HG03025 (cell line): ENCODE data around the gene BBS4.
A peak's percentile ranks its signal among the peaks of the same experiment; 100 is the strongest.
"Not testable (repeated sequence)": the region's sequence is repeated elsewhere in the genome, so short reads cannot be mapped to it uniquely, and the experiment has no call there.

Experiments
- ATAC-seq: cut with Tn5 transposase; IDR thresholded peaks from one replicate; pipeline ENCODE4 v1.9.1; 2021; ENCODE audit warnings: mild to moderate bottlenecking, moderate library complexity; ENCODE audit not compliant: unreplicated experiment, low FRiP score

BBS4 gene, protein sequence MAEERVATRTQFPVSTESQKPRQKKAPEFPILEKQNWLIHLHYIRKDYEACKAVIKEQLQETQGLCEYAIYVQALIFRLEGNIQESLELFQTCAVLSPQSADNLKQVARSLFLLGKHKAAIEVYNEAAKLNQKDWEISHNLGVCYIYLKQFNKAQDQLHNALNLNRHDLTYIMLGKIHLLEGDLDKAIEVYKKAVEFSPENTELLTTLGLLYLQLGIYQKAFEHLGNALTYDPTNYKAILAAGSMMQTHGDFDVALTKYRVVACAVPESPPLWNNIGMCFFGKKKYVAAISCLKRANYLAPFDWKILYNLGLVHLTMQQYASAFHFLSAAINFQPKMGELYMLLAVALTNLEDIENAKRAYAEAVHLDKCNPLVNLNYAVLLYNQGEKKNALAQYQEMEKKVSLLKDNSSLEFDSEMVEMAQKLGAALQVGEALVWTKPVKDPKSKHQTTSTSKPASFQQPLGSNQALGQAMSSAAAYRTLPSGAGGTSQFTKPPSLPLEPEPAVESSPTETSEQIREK

GRCh38 chr15:72685925-72686794, at the start of gene BBS4, which contains the start of gene HIGD2B:
BBS4 (plus strand) TSS chr15:72686207; CDS start chr15:72686228, 21 bp downstream.
HIGD2B (minus strand) TSS chr15:72686182; CDS start chr15:72676374, 9,808 bp downstream.
- peak; percentile 91 for ATAC-seq

- not testable (repeated sequence) for ATAC-seq
Measured at GRCh38 chr15:72636519-72637282, 49.3 kb upstream of the BBS4 start.

GRCh38 chr15:72639759-72640483, 46.1 kb upstream of the BBS4 start:
- not testable (repeated sequence) for ATAC-seq

DNA sequence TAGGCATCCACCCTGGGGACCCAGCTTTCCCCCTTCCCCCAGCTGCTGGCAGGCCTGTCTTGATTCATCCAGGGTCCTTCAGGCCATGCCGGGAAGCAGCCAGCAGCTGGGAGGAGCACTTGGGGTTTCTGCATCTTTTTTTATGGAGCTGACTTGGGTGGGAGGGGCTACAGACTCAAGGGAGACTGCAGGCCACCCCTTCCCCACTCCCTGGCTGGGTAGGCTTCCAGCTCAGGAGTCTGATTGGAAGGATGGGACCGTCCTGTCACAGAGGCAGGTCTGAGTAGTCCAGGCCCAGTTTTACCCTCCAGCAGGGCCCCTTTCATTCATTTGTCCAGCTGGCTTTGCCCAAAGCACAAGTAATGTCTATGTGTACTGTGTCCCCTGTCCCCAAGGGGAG, 43.7 kb upstream of the BBS4 start:
- not testable (repeated sequence) for ATAC-seq

- ATAC-seq = not testable (repeated sequence)
Measured at GRCh38 chr15:72648631-72649253, 37.3 kb upstream of the BBS4 start.

DNA sequence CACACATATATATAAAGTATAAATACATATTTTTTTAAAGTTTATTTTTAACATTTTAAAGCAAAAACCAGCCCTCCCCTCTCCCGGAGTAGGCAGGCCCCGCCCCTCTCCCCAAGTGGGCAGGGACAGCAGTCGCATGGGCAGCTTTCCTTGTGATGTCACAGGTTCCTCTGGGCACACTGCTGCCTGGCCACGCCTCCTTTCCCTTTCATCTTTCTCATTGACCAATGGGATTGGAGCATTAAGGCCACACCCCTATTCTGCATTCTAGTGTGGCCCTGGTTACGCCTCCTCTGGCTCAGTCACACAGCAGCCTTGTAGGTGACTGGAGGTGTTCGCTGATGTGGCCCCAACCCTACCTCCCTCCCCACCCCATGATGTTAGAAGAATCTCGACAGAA, 31.6 kb upstream of the BBS4 start, which contains the start of gene GOLGA6B:
TSS of gene GOLGA6B (plus strand) at position 301 of the 400 bp plus-strand sequence. CDS start at position 342, 41 bp downstream.
- ATAC-seq = not testable (repeated sequence)

DNA sequence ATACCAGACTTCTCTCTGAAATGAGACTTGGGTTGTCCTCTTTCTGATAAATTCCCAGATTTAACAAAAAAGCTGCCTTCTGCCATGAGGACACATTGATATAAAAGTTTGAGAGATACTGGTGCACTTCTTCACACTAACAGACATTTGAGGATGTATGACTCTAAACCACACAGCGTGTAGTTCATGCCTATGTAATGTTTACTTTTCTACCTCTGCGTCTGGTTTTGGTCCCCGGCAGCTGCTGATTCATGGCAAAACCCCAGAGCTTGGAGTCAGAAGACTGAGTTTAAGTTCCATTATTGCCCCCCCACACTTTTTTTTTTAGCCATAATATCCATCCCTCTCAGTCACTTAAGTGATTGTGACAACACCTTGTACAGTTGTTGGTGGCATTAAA, 30.0 kb upstream of the BBS4 start:
- not testable (repeated sequence) for ATAC-seq

- not testable (repeated sequence) for ATAC-seq
Measured at GRCh38 chr15:72661081-72661480, 24.9 kb upstream of the BBS4 start.

DNA sequence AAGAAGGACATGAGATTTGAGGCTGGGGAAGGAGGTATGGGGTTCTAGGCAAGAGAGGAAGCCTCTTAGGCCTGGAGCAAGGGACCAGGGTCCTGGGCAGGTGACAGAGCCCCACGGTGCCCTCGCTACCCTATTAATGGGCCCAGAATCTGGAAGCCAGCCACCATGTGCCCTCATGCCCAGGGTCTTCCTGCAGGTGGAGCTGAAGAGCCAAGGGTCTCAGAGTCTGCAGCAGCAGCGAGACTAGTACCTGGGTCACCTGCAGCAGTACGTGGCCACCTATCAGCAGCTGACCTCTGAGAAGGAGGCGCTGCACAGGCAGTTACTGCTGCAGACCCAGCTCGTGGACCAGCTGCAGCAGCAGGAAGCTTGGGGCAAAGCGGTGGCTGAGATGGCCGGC, 22.1 kb upstream of the BBS4 start:
- ATAC-seq = not testable (repeated sequence)

- not testable (repeated sequence) for ATAC-seq
Measured at GRCh38 chr15:72665706-72666105, 20.3 kb upstream of the BBS4 start.

- not testable (repeated sequence) for ATAC-seq
Measured at GRCh38 chr15:72669803-72670202, 16.2 kb upstream of the BBS4 start.

DNA sequence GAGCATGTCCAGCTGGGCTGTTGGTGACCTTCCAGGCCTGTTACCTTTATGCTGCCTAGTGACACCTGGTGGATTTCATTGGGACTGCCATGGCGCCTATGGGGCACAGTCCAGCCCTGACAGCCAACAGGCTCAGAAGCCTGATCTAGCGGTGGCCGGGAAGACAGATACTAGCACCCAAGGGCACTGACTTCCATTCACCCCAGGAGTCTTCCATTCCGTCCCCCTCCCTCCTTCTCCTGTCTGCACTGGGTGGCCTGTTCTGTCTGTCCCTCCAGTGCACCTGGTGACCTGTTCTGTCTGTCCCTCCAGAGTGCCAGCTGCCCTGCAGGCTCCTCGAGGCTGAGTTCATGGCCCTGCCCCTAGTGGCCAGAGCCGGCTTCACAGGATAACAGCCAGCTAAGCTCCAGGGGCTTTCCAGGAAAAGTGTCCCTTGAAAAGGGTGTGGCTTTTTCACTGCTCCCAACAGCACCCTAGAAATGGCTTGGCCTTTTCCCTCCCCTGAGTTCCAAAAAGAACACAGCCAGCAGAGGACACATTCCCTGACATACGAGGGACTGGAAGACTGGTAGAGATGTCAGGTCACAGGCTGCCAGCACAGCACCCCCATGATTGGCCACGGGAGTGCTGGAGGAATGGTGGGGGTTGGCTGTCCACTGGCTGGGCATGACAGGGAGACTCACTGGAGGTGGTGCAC, 15.2 kb upstream of the BBS4 start:
- peak; percentile 68 for ATAC-seq

DNA sequence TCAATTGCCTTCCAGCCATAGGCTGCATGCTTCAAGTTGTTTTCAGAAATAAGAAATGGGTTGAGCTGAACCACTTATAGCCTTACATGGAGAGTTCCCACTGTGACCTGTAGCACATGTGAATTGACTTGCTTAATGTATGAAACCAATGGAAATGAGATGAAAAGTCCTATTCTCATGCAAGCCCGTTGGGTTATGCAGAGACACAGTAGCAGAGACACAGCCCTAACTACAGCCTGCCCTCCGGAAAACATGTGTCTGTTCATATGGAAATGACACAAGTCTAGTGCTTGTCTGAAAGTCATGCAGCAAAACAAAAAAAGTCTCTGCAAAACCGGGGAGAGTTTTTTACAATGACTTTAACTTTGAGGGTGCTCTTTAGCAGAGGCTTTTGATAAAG, 14.5 kb upstream of the BBS4 start:
- ATAC-seq = no peak

DNA sequence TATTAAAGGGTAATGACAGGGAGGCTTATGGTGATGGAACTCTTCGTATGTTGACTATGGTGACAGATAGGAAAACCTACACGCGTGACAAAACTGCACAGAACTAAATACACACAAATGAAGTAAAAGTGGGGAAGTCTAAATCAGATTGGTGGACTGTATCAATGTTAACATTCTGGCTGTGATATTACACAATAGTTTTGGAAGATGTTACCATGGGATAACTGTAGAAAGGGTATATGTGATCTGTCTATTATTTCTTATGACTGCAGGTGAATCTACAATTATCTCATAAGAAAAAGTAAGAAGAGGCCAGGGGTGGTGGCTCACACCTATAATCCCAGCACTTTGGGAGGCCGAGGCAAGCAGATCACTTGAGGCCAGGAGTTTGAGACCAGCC, 9.2 kb upstream of the BBS4 start:
- ATAC-seq = no peak

GRCh38 chr15:72680931-72681330, 5.1 kb upstream of the BBS4 start:
- ATAC-seq = no peak

DNA sequence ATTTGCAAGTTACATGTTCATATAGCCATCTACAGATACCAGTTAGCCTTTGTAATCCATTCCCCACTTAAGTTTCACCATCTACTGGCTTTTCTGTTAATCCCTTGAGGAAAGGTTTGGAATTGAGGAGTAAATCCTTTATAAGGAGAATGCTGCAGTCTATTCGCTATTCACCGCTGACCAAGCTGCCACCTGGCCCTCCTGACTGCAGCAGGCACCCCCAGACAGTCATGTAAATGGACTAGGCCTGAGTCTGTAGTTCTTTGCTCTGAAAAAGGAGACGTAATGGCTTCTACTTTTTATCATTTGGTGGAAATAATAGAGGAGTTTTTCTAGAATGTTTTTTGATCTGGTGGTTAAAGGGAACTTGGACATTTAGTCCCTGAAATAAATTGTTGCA, 3.2 kb upstream of the BBS4 start:
- ATAC-seq = no peak

GRCh38 chr15:72685301-72685924, 594 bp upstream of the BBS4 start:
- no peak for ATAC-seq

DNA sequence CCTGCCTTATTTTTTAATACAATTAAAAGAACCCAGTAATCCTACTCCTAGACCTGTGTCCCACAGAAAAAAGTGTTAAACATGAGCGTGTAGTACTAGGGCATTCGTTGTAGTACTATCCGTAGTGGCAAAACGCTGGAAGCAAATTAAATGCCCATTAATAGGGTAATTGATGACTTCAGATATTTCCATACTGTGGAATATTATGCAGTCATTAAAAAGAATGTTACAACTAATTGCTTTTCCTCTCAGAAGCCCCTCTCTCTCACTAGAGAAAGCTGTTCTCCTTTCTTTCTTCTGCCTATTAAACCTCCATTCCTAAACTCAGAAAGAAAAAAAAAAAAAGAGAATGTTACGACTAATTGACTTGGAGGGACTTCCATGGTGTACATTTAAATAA, 2.7 kb downstream of the BBS4 start:
- ATAC-seq = no peak
